HAP-1 (cell line): ENCODE measurements around the gene ARID3A.
"Not testable (repeated sequence)": the region's sequence is repeated elsewhere in the genome, so short reads cannot be mapped to it uniquely, and the experiment has no call there.

Experiments used
- DNase-seq, 2 experiments: peaks; one replicate each; pipeline ENCODE4 v3.0.0-alpha.2; 2016 to 2020; ENCODE audit warnings: low spot score in 2 of 2
- H3K27me3 ChIP-seq: fragments of 250-450 bp; sonication (Bioruptor Pico); 2 replicates; pipeline ENCODE4 v1.5.1; 2020; ENCODE audit warnings: low read depth, mild to moderate bottlenecking, moderate library complexity
- H3K36me3 ChIP-seq: fragments of 250-450 bp; sonication (Bioruptor Pico); replicated peaks from 2 replicates; pipeline ENCODE4 v1.5.1; 2020; ENCODE audit warnings: mild to moderate bottlenecking
- H3K4me1 ChIP-seq: fragments of 250-450 bp; sonication (Bioruptor Pico); 2 replicates; pipeline ENCODE4 v1.5.1; 2020; ENCODE audit warnings: mild to moderate bottlenecking
- H3K4me3 ChIP-seq: fragments of 250-450 bp; sonication (Bioruptor Pico); 2 replicates; pipeline ENCODE4 v1.5.1; 2020; ENCODE audit warnings: mild to moderate bottlenecking, moderate library complexity
- H3K9me3 ChIP-seq: fragments of 250-450 bp; sonication (Bioruptor Pico); 2 replicates; pipeline ENCODE4 v1.5.1; 2020; ENCODE audit warnings: mild to moderate bottlenecking, moderate library complexity
- in situ Hi-C: fragments of 300-500 bp; cut with MboI; formaldehyde crosslinking; loops from 3 replicates; pipeline ENCODE4 v1.14.3; 2020; ENCODE audit warnings: low sequenced_read_pairs, inconsistent platforms, mixed read lengths

The ARID3A gene

GRCh38 chr19:1017115-1017905 lies 91.5 kb downstream of the ARID3A start:
- no peaks in the 10 kb centered on the region for H3K27me3 ChIP-seq
- H3K4me3 ChIP-seq: no peak overlapping the region
- H3K4me1 ChIP-seq: peaks cover 10% of the 10 kb centered on the region
- peaks cover 46% of the 10 kb centered on the region for H3K36me3 ChIP-seq
- DNase-seq: no peak
- in situ Hi-C loops: no loop called here
- H3K9me3 ChIP-seq: no peaks in the 10 kb centered on the region

DNA sequence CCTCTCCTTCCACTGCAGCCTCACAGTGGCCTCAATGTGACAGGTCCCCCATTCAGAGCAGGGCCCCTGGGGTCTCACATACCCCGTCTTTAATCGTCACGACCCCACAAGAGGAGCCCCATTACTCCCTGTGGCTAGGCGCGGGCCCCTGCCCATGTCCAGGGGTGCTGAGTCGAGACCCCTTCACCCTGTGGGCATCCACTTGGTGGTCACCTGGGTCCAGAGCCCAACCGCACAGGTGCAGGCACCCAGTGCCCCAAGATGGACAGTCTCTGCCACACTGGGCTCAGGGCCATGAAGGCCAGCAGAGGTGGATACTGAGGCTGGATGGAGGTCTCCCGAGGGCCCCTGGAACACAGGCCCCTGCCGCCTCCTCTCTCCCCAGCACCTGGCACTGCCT lies 92.1 kb downstream of the ARID3A start:
- H3K36me3 ChIP-seq: peaks cover 42% of the 10 kb centered on the region
- DNase-seq: no peak
- no peaks in the 10 kb centered on the region for H3K9me3 ChIP-seq
- in situ Hi-C loops: no loop called here
- H3K4me3 ChIP-seq: no peak overlapping the region
- peaks cover 10% of the 10 kb centered on the region for H3K4me1 ChIP-seq
- H3K27me3 ChIP-seq: no peaks in the 10 kb centered on the region

- Histone ChIP-seq H3K9me3 (no peaks in the 10 kb centered on the region), H3K27me3 (no peaks in the 10 kb centered on the region), H3K4me3 (no peak overlapping the region), H3K36me3 (peaks cover 38% of the 10 kb centered on the region), H3K4me1 (peaks cover 10% of the 10 kb centered on the region)
- in situ Hi-C loops: no loop called here
- DNase-seq: no peak
Observed at GRCh38 chr19:1018393-1018792, 92.6 kb downstream of the ARID3A start.

GRCh38 chr19:1018932-1019615 lies 93.2 kb downstream of the ARID3A start:
- in situ Hi-C loops: no loop called here
- peaks cover 10% of the 10 kb centered on the region for H3K4me1 ChIP-seq

DNA sequence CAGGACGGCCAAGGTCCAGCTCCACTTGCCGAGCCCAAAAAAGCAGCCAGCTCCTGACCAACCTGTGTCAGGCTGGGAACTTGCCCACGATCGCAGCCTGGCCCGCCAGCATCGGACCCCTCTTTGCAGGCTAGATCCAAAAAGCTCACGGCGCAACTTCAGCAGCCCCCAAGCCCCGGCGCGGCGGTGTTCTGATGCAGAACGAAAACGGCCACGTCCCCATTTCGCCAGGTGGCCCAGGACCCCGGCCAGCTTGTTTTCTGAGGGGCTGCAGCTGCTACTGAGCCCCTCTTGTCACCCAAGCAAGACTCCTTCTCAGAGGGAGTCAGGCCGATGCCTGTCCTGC lies 93.8 kb downstream of the ARID3A start:
- Histone ChIP-seq H3K4me1 (peaks cover 10% of the 10 kb centered on the region), H3K9me3 (no peaks in the 10 kb centered on the region), H3K27me3 (no peaks in the 10 kb centered on the region), H3K36me3 (peaks cover 27% of the 10 kb centered on the region), H3K4me3 (peak overlapping the region; percentile 83)
- DNase-seq: no peak
- in situ Hi-C loops: no loop called here

More at GRCh38 chr19:1018932-1019615, 93.2 kb downstream of the ARID3A start:
- peaks cover 31% of the 10 kb centered on the region for H3K36me3 ChIP-seq
- no peak for DNase-seq
- no peaks in the 10 kb centered on the region for H3K27me3 ChIP-seq
- no peaks in the 10 kb centered on the region for H3K9me3 ChIP-seq
- H3K4me3 ChIP-seq: peak overlapping the region; percentile 83

GRCh38 chr19:1019980-1020867 lies 94.4 kb downstream of the ARID3A start:
- H3K9me3 ChIP-seq: no peaks in the 10 kb centered on the region
- peaks cover 23% of the 10 kb centered on the region; the same call in 1 of the 2 replicates for H3K36me3 ChIP-seq
- H3K4me1 ChIP-seq: peaks cover 10% of the 10 kb centered on the region
- H3K4me3 ChIP-seq: peak overlapping the region; percentile 83
- in situ Hi-C loops: no loop called here
- no peaks in the 10 kb centered on the region for H3K27me3 ChIP-seq
- DNase-seq: no peak

- H3K9me3 ChIP-seq: no peaks in the 10 kb centered on the region
- in situ Hi-C loops: no loop called here
- DNase-seq: peak; percentile 91 to 98
- H3K4me1 ChIP-seq: peaks cover 15% of the 10 kb centered on the region
- H3K36me3 ChIP-seq: peaks cover 17% of the 10 kb centered on the region; the same call in 1 of the 2 replicates
- no peaks in the 10 kb centered on the region for H3K27me3 ChIP-seq
- peak within 1 kb of the TSS; percentile 83 for H3K4me3 ChIP-seq
Observed at GRCh38 chr19:1020868-1021425, 95.1 kb downstream of the ARID3A start, which contains the start of gene TMEM259. Gene TMEM259, minus strand, starts transcription at chr19:1021123. Its CDS starts 127 bp downstream, at chr19:1020996.

- H3K9me3 ChIP-seq, H3K4me3 ChIP-seq, DNase-seq, in situ Hi-C loops, H3K27me3 ChIP-seq: not testable (repeated sequence)
- Histone ChIP-seq H3K36me3 (peaks cover 10% of the 10 kb centered on the region), H3K4me1 (peaks cover 16% of the 10 kb centered on the region)
Observed at GRCh38 chr19:1023883-1024188, 98.0 kb downstream of the ARID3A start.

DNA sequence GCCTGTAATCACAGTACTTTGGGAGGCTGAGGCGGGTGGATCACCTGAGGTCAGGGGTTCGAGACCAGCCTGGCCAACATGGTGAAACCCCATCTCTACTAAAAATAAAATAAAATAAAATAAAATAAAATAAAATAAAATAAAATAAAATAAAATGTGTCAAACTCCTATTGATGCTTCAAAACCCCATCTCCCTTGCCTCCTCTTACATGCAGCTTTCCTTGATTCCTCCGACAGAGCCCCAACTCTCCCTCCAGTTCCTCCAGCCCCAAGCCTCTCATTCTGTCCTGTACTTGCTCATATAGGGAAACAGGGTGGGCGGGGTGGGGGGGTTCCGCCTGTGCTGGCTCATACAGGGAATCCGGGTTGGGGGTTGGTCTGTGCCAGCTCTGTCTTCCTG lies 99.2 kb downstream of the ARID3A start:
- H3K4me3 ChIP-seq, in situ Hi-C loops, H3K36me3 ChIP-seq, H3K9me3 ChIP-seq, DNase-seq, H3K27me3 ChIP-seq: not testable (repeated sequence)
- H3K4me1 ChIP-seq: peaks cover 11% of the 10 kb centered on the region
